Limb (tissue), 2 donors: ENCODE measurements around the gene PCGF5.
"Not testable (repeated sequence)": the region's sequence is repeated elsewhere in the genome, so short reads cannot be mapped to it uniquely, and the experiment has no call there.

ENCODE experiments used
- DNase-seq, 2 donors: peaks; one replicate each; pipeline ENCODE4 v3.0.0-alpha.2; 2016; ENCODE audit errors: extremely low spot score in 2 of 2

The PCGF5 gene

DNA sequence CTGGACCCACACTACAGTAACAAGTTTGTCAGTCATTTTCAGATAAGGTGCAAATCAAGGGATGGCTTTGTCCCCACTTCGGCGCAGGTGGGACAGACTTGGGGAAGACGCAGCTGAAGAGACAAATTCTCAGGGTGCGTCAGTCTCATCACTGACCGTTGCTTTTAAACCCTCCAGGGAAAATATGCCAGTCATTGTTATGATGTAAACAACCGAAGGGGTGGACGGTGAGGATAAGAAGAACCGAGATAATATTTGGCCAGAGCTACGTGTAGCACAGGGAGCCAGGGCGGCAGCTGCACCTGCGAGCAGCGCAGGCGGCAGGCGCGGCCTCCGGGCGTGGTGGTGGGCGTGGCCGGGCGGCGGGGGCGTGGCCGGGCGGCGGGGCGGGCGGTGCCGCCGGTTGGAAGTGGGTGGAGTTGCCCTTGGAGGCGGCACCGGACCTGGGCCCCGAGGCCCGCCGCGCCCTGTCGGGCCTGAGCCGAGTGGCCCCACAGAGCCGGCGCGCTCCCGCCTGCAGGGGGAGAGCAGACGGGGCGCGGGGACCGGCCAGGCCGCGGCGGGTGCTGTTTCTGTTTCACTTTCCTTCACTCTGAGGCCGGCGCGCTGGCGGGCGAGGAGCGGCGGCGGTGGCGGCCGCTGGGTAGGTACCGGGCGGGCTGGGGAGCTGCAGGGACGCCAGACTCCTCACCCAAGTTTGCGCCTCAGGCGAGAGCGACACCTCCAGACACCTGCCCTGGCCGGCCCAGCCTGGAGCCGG is at the start of gene PCGF5:
Gene PCGF5 (plus strand): TSS at position 470 of the 760 bp plus-strand sequence. CDS start 2,209 bp downstream, outside the sequence.
- DNase-seq, result peak; percentile 77 to 90

DNA sequence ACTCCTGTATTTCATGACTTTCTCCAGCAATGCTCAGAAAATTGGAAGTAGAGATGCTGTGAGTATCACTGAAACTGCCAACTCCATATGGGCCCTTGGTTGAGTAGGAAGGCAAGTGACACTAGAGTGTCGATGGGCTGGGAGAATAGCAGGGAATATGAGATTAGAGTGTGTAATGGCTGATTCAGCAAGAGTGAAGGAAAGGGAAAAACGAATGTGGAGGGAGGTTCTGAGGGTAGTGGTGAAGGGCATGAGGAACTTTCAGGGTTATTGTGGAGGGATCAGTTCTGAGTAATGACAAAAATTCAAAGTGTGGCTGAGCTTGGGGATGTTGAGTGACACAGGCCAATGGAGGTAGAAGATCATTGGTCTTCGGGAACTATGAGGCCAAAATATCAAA is 49.0 kb upstream of the PCGF5 start:
- no peak for DNase-seq

DNA sequence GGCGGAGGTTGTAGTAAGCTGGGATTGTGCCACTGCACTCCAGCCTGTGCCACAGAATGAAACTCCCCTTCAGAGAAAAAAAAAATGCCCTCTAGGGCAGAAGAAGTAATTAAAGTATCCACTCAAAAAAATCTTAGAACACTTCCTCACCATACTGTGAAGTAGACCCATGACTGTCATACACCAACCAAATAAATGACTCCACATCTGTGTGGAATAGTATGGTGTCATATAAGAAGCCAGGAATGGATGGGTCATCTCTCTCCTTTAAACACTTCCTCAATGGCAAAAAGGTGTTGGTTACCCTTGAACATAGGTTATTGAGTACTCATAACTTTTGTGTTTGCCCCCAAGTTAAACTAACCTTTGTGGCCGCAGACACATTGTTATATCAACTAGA is 48.1 kb upstream of the PCGF5 start:
- no peak for DNase-seq

DNA sequence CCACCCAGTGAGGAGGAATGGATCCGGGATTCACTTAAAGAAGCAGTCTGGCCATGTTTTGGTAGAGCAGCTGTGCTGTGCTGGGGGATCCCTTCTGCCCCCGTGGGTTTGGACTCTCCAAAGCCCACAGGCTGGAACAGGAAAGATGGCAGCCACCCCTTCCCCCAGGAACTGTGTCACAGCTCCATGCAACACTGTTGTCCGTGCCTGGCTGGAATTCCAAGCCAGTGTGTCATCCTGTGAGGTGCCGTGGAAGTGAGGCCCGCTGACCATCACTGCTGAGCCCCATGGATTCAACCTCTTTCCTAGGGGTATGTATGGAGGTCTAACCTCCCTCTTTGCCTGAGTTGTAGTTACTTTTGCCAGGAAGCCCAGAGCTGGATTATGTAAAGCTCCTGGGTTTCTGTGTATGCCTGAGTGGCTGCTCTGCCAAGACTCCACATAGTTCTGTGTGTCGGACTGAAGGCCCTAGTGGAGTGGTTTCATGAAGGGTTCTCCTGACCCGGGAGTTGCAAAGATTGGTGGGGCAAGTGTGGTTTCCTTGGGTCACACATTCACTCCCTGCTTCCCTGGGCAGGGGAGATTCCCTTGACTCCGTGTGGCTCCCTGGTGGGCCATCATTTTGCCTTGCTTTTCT is 35.1 kb upstream of the PCGF5 start:
- DNase-seq, result no peak

DNA sequence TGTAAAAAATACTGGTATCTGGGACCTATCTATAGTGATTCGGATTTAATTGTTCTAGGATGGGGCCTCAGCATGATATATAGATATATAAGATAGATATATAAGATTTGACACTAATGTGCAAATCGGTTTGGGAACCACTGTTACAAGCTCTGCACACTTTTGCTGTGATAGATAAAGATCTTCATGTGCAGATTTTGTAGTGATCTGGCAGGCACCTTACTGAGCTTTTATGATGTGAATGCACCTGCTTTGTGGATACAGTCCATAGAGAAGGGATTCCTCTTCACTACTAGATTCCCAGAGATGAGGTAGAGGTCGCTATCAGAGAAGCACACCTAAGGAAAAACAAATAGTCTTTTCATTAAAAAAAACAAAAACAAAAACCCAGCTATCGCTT is 33.3 kb upstream of the PCGF5 start:
- no peak for DNase-seq

DNA sequence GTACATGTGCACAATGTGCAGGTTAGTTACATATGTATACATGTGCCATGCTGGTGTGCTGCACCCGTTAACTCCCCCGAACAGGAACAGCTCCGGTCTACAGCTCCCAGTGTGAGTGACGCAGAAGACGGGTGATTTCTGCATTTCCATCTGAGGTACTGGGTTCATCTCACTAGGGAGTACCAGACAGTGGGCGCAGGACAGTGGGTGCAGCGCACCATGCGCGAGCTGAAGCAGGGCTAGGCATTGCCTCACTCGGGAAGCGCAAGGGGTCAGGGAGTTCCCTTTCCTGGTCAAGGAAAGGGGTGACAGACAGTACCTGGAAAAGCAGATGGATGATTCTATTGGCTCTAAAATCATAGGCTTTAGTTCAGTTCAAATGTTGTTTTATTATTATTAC is 32.5 kb upstream of the PCGF5 start:
- DNase-seq, result not testable (repeated sequence)

DNA sequence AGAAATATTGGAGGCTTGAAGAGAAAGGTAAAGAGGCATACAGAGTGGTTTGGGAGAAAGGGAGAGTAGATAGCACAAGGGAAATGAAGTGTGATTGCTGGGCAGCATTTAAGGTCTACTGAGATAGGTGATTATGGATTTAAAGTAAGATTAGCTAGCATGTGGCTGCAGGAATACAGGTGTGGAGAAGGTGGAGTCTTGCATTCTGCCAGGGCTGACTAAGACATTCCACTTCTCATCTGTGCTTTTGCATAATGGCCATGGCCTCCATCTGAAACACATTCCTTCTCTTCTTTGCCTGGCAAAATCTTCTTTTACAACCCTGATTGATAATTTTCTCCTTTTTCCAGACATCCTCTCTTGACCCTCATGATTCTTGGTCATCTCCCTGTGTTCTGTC is 31.6 kb upstream of the PCGF5 start:
- DNase-seq, result no peak

DNA sequence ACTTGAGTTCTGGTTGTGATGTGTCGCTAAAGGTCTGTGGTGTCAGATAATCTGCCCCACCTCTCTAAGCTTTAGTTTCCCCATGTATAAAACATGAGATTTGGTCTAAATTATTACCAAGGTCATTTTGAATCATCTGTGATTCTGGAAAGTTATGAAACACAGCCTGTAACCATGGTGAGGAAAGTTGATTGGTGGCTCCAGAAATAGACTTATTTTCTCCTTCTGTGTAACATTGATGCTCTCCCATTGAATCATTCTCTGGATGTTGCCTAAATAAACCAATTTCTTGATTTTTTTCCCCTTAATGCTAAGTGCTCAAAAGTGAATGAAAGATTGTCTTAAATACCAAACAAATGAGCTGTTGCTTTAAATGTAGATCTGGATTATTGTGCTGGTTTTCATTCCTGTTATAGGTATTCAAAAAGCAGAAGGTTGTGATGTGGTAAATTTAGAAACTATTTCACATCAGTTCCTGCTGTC is 30.0 kb upstream of the PCGF5 start:
- DNase-seq, result no peak

DNA sequence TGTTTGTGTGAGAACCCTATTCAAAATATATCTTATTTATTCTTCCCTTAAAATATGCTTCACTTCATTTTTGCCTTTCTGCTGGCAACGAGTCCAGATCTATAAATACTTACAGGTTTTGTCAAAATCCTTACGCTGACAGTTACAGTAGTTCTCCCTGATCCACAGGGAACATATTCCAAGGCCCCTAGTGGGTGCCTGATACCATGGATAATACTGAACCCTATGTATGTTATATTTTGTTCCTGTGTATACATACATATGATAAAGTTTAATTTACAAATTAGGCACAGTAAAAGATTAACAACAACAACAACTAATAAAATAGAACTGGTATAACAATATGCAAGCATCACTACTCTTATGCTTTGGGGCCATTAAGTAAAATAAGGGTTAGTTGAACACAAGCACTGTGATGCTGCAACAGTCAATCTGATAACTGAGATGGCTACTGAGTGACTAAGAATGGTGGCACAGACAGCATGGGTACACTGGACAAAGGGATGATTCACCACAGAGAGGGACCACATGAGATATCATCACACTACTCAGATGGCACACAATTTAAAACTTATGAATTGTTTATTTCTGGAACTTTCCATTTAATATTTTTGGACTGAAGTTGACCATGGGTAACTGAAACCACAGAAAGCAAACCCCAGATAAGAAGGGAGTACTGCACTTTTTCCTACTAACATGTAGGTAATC is 29.4 kb upstream of the PCGF5 start:
- no peak for DNase-seq

DNA sequence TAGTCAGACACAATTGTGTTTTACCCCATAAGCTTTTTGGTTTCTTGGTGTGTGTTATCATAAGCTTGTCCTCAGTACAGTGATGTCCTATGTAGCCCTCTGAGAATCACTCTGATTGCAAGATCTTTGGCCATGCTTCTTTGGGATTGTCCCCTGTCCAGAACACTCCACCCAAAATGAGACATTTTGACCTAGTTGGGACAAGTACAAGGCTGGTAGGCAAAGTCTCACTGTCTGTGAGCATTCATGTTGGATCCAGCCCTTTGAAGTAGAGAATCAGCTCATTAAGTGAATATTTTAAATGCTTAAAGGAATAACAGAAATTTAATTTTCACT is 28.9 kb upstream of the PCGF5 start:
- DNase-seq, result no peak

DNA sequence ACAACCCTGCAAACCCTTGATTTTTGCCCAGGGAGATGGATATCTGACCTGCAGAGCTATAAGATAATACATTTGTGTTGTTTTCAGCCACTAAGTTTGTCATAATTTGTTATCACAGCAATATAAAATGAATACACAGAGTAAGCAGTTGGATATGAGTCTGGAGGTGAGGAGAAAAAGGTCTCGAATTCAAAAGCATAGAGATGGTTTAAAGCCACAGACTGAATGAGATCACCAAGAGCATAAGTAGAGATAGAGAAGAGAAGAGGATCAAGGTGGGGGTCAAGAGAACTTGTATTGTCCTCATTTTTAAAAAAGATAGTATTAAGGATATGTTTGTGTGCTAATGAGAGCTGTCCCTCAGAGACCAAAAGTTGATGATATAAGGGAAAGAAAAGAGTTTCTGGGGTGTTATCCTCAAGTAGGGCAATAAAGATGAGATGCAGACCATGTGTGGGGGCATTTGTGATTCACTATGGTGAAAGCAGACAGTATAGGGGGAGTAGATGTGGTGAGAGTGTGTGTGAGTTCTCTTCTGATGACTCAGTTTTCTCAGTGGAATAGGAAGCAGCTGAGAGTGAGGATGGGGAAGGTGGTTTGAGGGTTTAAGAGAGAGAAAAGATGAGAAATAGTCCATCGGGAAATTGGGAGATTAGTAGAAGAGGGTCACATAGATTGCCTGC is 25.8 kb upstream of the PCGF5 start:
- no peak for DNase-seq

DNA sequence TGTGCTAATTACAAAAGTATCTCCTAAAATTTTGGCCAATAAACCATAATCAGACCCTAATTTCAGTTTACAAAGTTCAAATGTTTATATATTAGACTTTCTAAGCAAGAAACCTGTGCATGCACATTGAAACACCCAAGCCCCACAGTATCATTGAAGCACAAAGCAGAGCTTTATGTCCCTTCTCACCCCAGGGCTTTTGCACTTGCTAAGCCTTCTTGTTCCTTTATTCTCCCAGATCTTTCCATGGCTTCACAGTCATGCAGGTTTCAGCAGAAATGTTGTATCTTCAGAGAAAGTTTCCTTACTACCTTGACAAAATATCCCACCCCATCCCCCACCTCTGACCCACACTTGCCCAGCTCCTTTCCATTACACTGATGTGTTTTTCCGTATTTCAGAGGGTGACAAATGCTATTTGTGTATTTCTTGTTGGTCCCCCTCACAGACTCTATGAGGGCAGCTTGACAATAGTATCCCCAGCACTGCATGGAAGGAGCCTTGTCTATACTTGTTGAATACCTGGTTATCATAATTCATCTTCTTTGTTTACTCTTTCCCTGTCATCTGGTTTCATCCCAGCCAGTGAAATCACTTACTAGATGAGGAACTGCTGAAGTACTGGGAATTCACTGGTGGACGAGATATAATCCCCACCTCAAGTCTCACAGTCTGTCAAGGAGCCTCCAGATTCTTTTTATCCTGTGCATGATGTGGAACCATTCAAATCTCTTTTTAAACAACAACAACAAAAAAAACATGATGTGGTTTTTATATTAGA is 24.0 kb upstream of the PCGF5 start:
- no peak for DNase-seq

DNA sequence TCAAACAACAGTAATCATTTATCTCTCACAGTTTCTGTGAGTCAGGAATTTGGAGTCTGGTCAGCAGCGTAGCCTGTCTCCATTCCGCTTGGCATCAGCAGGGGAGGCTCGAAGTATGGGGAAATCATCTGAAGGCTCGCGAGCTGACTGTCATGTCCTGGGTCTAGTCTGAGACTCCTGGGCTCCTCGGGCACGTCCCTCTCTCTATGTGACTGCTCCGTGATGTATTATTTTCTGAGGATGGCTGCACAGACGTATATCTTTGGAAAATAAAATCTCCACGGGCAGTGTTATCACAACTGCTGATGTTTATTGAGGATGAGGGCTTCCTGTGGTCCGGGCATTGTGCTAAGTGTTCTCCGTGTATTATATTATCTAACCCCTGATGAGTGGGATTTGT is 23.3 kb upstream of the PCGF5 start:
- no peak for DNase-seq

DNA sequence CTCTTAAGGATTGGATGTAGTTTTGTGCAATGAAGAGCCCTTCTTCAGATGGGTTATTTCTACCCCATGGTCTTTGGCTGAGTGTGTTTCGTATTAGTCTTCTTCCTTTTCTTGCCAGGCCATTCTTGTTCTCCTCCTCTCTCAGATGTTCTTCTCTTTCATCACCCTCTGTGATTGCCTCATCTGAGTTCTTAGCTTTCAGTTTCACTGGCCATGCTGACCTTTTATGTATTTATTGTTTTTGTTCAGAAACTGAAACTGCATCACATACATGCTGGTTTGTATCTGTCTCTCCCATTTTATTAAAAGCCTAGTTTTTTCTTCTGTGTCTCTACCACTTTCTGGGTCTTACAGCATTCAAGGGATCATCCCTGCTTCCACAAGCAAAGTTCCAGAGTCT is 21.7 kb upstream of the PCGF5 start:
- no peak for DNase-seq

DNA sequence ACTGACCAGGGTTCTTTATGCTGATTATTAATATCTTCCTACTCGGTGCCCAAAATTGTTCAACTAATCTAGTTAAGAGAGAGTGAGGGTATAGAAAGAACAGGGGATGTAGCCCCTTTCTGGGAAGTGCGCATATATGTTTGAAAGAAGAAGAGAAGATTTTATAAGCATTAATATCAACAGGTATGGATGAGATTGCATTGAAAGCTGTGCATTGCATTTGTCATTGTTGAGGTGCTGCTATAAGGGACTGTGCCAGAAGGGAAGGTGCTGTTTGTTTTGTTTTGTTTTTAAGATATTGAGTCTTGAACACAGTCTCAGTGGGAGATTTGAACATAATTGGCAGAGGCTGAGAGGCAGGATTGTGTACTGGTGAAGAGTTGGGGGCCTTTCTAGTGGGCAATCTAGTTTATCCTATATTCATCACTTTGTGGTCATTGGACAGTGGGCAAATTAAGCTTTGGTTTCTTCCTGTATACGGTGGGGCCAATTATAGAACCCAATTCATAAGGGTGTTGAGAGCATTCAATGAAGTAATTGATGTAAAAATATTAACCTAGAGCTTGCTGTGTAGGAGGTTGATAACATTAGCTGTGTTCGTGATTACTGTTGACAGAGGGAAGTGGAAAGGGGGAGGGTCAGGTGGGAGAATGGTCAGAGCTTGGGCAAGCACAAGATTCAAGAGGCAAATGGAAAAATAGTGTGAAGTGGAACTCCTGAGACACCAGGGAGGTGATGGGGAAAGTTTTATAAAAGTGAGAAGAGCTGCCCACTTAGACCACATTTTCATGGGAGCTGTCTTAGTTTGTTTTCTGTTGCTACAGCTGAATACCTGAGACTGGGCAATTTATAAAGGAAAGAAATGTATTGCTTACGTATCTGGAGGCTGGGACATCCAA is 19.9 kb upstream of the PCGF5 start:
- DNase-seq, result no peak

DNA sequence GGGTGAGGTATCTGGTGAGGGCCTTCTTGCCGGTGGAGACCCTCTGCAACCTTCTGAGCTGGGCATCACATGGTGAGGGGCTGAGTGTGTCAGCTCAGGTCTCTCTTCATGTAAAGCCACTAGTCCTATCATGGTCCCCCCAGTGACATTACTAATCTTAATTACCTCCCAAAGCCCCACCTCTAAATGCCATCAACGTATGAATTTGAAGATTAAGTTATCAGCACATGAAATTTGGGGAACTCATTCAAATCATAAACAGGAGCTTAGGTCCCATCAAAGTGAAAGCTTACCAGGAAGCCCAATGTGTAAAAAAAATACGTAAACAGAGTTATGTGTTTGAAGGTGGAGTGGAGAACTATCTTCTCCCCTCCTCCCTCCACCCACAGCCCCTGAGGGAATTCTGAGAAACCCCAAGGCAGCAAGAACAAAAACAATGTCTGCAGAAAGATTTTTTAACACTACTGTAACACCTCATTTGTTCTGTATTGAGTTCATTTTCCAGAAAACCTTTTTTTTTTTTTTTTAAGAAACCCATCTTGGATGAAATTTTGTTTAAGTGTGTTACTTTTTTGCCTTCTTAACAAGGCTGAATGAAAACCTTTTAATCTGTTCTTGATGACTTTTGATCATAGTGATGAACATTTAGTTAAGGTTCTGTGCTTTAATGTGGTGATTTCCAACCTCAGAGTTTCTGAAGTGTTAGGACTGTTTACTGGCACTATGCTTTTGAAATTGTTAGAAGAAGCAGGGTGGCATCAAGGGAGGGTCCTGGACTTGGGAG is 19.1 kb upstream of the PCGF5 start:
- no peak for DNase-seq

DNA sequence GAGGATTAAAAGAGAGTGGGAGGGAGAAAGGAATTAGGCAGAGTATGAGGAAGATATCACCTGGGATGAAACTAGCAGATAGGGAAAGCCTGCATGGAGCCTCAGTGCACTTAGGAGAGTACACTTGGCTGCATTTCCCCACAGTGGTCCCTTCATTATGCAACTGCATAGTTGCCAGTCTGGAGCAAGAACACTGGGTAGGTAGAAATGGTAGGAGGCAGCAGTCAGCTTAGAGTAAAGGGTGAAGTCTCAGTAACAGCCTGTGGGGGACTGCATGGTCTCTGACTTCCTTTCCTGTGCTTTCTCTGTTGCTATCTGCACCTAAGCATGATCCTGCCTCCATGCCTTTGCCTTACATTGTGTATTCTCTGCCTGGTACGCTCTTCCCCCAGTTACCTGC is 14.0 kb upstream of the PCGF5 start:
- DNase-seq, result no peak

DNA sequence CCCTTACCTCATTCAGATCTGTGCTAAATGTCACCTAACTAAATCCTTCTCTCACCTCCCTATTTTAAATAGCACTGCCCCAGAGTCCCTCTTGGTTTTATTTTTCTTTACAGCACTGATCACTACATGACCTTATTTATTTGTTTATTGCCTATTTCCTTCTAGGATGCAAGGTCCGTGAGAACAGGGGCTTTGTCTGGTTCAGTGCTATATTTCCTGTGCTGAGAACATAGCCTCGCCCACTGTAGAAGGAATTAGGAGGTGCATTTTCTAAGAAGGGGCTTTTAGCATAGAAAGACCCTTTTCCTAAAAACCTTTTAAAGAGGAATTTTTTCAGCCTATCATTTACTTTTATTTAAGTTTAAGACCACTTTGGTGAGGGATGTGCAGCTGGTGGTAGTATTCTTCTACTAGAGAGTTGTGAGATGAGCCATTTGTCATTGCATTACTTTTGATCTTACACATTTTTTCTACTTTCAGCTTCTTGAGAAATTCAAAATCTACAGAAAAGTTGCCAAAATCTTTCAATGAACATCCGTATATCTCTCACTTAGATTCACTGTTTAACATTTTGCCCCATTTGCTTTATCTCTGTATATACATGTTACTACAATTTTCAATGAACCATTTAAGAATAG is 13.5 kb upstream of the PCGF5 start:
- no peak for DNase-seq

DNA sequence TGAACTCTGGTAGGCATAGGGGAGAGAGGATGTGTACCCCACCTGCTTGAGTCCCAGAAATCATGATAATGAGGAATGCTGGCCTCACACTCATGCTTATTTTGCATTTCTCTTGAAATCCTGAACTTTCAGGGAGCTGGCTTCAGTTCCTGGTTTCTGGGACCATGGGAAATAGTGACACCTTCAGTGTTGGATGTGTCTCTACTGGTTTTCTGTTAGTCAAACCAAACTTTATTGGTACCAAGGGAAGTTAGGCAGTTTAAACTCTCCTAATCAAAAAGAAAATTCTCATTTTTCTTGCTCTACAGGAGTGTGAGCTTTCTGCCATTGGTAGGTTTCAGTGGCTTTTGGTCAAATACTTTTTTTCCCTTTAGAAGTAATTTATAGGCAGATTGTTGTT is 11.8 kb upstream of the PCGF5 start:
- no peak for DNase-seq
